ENCODE results near the gene SPOP.

- TF ChIP-seq POLR2A (IDR thresholded peaks at IDR 0.05) (no peak), CTCF (IDR thresholded peaks at IDR 0.05) (no peak)
These were observed 18.1 kb downstream of the SPOP start for GRCh38 chr17:49659661-49660382.
